Vagina (tissue), 2 donors: ENCODE measurements around the gene AP5B1.

ENCODE experiments used
- POLR2AphosphoS5 ChIP-seq, 2 donors: sonication (generic); formaldehyde crosslinking; IDR thresholded peaks; one replicate each; pipeline ENCODE4 v1.9.0; 2017; ENCODE audit warnings: antibody characterized with exemption in 2 of 2, mild to moderate bottlenecking in 2 of 2, low read depth in 1 of 2; ENCODE audit not compliant: insufficient read depth in 1 of 2
- TF ChIP-seq, protein P1 (sequence below), 3 experiments: fragments of 450-650 bp in 2 of 3; fragments of 200-600 bp in 1 of 3; sonication (generic) in 1 of 3; IDR thresholded peaks; one replicate each; pipeline ENCODE4 v1.5.1; 2017 to 2019; ENCODE audit warnings: antibody characterized with exemption in 3 of 3, mild to moderate bottlenecking in 2 of 3, moderate library complexity in 2 of 3

DNA sequence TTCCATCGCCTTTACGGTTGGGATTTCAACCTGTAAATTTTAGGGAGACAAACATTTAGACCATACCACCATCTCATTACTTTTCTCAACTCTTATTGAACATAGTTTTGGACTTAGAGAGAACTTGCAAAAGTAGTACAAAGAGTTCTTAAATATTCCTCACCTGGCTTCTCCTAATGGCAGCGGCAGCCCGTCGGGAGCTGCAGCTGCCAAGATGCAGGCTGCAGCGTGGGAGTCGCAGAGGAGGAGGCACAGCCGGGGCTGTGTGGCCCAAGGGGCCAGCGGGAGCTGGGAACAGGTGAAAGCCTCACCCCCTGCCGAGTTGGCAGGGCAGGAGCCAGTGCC lies 37.1 kb downstream of the AP5B1 start:
- TF ChIP-seq, protein P1, sequence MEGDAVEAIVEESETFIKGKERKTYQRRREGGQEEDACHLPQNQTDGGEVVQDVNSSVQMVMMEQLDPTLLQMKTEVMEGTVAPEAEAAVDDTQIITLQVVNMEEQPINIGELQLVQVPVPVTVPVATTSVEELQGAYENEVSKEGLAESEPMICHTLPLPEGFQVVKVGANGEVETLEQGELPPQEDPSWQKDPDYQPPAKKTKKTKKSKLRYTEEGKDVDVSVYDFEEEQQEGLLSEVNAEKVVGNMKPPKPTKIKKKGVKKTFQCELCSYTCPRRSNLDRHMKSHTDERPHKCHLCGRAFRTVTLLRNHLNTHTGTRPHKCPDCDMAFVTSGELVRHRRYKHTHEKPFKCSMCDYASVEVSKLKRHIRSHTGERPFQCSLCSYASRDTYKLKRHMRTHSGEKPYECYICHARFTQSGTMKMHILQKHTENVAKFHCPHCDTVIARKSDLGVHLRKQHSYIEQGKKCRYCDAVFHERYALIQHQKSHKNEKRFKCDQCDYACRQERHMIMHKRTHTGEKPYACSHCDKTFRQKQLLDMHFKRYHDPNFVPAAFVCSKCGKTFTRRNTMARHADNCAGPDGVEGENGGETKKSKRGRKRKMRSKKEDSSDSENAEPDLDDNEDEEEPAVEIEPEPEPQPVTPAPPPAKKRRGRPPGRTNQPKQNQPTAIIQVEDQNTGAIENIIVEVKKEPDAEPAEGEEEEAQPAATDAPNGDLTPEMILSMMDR (IDR thresholded peaks at IDR 0.05): no peak
- TF ChIP-seq POLR2AphosphoS5 (IDR thresholded peaks at IDR 0.05; ENCODE audit: insufficient read depth in 1 of 2, low read depth in 1 of 2): no peak
